Measurements from ENCODE around the gene CCT4. TPM values are rescaled to one million over a fixed set of nuclear protein-coding genes. Genes with fewer than 3 reads are reported as not detected.

The CCT4 gene
- total RNA-seq (100 to 1,000 TPM in 2 of 7 donors, 10 to 100 TPM in 5; 58.0 to 104 (median 94.0) TPM), polyA plus RNA-seq (10 to 100 TPM; 45.0 to 79.5 (median 79.5) TPM)
- long read RNA-seq, donor 1, transcript CCT4-201 (14 exons, 2,520 nt), result major isoform, 52 of 146 reads
- long read RNA-seq, donor 1, partial matches to known transcripts, result 92 of 146 reads
- long read RNA-seq, donor 1, other reads (novel, unspliced or antisense), result 0 of 146 reads
- long read RNA-seq, donor 2, transcript CCT4-201 (14 exons, 2,520 nt), result major isoform, 33 of 94 reads
- long read RNA-seq, donor 2, partial matches to known transcripts, result 61 of 94 reads
- long read RNA-seq, donor 2, other reads (novel, unspliced or antisense), result 0 of 94 reads

- intact Hi-C loops (cut with DNase I; ENCODE audit: low total_unique reads), result no loop called here
- WGBS, 5 donors, result 0 to 2% (median 1%) methylated on average over 49 to 74 of the region's 74 CpGs
- H3K4me3 ChIP-seq, result peak within 1 kb of the TSS; percentile 61 to 96 (median 76)
Measured at GRCh38 chr2:61888267-61889055, at the start of gene CCT4. Gene CCT4, minus strand, starts transcription at chr2:61888656. Its CDS starts 149 bp downstream, at chr2:61888507.

GRCh38 chr2:61937886-61938285, 49.4 kb upstream of the CCT4 start:
- intact Hi-C loops (cut with DNase I; ENCODE audit: low total_unique reads), result no loop called here
- H3K9me3 ChIP-seq, result peaks cover 0 to 5% (median 2%) of the 10 kb centered on the region in 8 donors
- no peak for DNase-seq
- H3K4me1 ChIP-seq, result peaks cover 0 to 5% (median 0%) of the 10 kb centered on the region in 6 donors
- H3K27ac ChIP-seq, result no peak overlapping the region
- H3K36me3 ChIP-seq, result peaks cover 0 to 28% (median 0%) of the 10 kb centered on the region in 6 donors
- no peaks in the 10 kb centered on the region for H3K27me3 ChIP-seq (replicated peaks in 1 of 7)
- TF ChIP-seq POLR2AphosphoS5 (IDR thresholded peaks at IDR 0.05), result no peak
- TF ChIP-seq POLR2A (IDR thresholded peaks at IDR 0.05), result no peak
- TF ChIP-seq CTCF (IDR thresholded peaks at IDR 0.05 in 8 of 11, conservative IDR thresholded peaks at IDR 0.05 in 3 of 11), result no peak
- WGBS, 5 donors, result 56 to 72% (median 68%) methylated on average over 5 of the region's 5 CpGs
- H3K4me3 ChIP-seq, result no peak overlapping the region

More at GRCh38 chr2:61888267-61889055, at the start of gene CCT4:
- Histone ChIP-seq H3K4me1 (peaks cover 13 to 44% (median 34%) of the 10 kb centered on the region in 6 donors), H3K9me3 (no peaks in the 10 kb centered on the region), H3K27ac (peak within 1 kb of the TSS; percentile 84 to 99 (median 96)), H3K36me3 (peaks cover 0 to 31% (median 23%) of the 10 kb centered on the region in 6 donors), H3K27me3 (replicated peaks in 1 of 7) (no peaks in the 10 kb centered on the region)
- TF ChIP-seq POLR2AphosphoS5 (IDR thresholded peaks at IDR 0.05) (peak; percentile 97 to 98 (median 98)), POLR2A (IDR thresholded peaks at IDR 0.05) (peak; percentile 56 to 94 (median 72)), CTCF (IDR thresholded peaks at IDR 0.05 in 8 of 11, conservative IDR thresholded peaks at IDR 0.05 in 3 of 11) (peak in 4 of 11 experiments; percentile 6 to 29 (median 15))
- peak; percentile 97 for DNase-seq

- Histone ChIP-seq H3K36me3 (peaks cover 0 to 32% (median 0%) of the 10 kb centered on the region in 6 donors), H3K27ac (no peak overlapping the region), H3K4me3 (no peak overlapping the region), H3K4me1 (peaks cover 0 to 5% (median 0%) of the 10 kb centered on the region in 6 donors), H3K9me3 (peaks cover 0 to 13% (median 7%) of the 10 kb centered on the region in 8 donors), H3K27me3 (replicated peaks in 1 of 7) (no peaks in the 10 kb centered on the region)
- no peak for DNase-seq
- intact Hi-C loops (cut with DNase I; ENCODE audit: low total_unique reads), result no loop called here
- WGBS, 5 donors, result 69 to 91% (median 83%) methylated on average over 3 of the region's 3 CpGs
- TF ChIP-seq POLR2AphosphoS5 (IDR thresholded peaks at IDR 0.05) (no peak), POLR2A (IDR thresholded peaks at IDR 0.05) (no peak), CTCF (IDR thresholded peaks at IDR 0.05 in 8 of 11, conservative IDR thresholded peaks at IDR 0.05 in 3 of 11) (no peak)
Measured at GRCh38 chr2:61937098-61937497, 48.6 kb upstream of the CCT4 start.

Measured in spleen (tissue), 13 donors.